Bronchial epithelial cell (primary cell): ENCODE data around the gene GABRQ. TPM values are rescaled to one million over a fixed set of nuclear protein-coding genes. Genes with fewer than 3 reads are reported as not detected.

Experiments
- DNase-seq: peaks from one replicate; pipeline ENCODE4 v3.0.0-alpha.2; 2010; ENCODE audit warnings: low read depth
- FAIRE-seq: peaks from 2 replicates; lab custom pipeline; 2011; peaks lifted over from hg19 to GRCh38; lab: Jason Lieb, UNC
- H3K27me3 ChIP-seq: 2 replicates; pipeline ENCODE4 v1.5.1; 2011; ENCODE audit warnings: low read length; ENCODE audit not compliant: control insufficient read depth, insufficient read depth
- H3K36me3 ChIP-seq: 2 replicates; pipeline ENCODE4 v1.5.1; 2011; ENCODE audit warnings: low read length; ENCODE audit not compliant: control insufficient read depth, insufficient read depth
- H3K4me3 ChIP-seq: 2 replicates; pipeline ENCODE4 v1.5.1; 2011; ENCODE audit warnings: mild to moderate bottlenecking, low read depth, low read length, control low read depth
- CTCF ChIP-seq: IDR thresholded peaks from 2 replicates; pipeline ENCODE4 v1.5.1; 2011; ENCODE audit warnings: mild to moderate bottlenecking, moderate library complexity, low read length, control low read depth, inconsistent platforms; ENCODE audit not compliant: insufficient read depth, severe bottlenecking
- total RNA-seq: library from RNA; depleted of rRNA; stranded (reverse); fragments of >200 nt; gene quantifications from 2 replicates; pipeline ENCODE4 v1.2.1, GENCODE V29; 2014

The GABRQ gene
- total RNA-seq, 1 donor from 2014 or later: under 0.01 TPM

GRCh38 chrX:152619897-152620296 is 17.8 kb upstream of the GABRQ start:
- no peak for TF ChIP-seq CTCF
- FAIRE-seq (no peak), DNase-seq (peak; percentile 13)
- Histone ChIP-seq H3K27me3 (no peaks in the 10 kb centered on the region), H3K4me3 (no peak overlapping the region), H3K36me3 (no peaks in the 10 kb centered on the region)

GRCh38 chrX:152632445-152633097 is 5.1 kb upstream of the GABRQ start:
- DNase-seq (peak; percentile 21), FAIRE-seq (no peak)
- TF ChIP-seq CTCF: peak; percentile 71

GRCh38 chrX:152635941-152636340 is 1.8 kb upstream of the GABRQ start:
- Histone ChIP-seq H3K36me3 (no peaks in the 10 kb centered on the region), H3K4me3 (no peak overlapping the region), H3K27me3 (peaks cover 4% of the 10 kb centered on the region)
- DNase-seq (peak; percentile 48), FAIRE-seq (no peak)
- TF ChIP-seq CTCF: peak; percentile 66

More at GRCh38 chrX:152632445-152633097, 5.1 kb upstream of the GABRQ start:
- Histone ChIP-seq H3K36me3 (no peaks in the 10 kb centered on the region), H3K27me3 (peaks cover 2% of the 10 kb centered on the region), H3K4me3 (no peak overlapping the region)

- TF ChIP-seq CTCF: no peak
- no peak for DNase-seq
- no peak for FAIRE-seq
- Histone ChIP-seq H3K36me3 (no peaks in the 10 kb centered on the region), H3K4me3 (no peak overlapping the region), H3K27me3 (peaks cover 4% of the 10 kb centered on the region)
These were observed 779 bp downstream of the GABRQ start for GRCh38 chrX:152638443-152638904.

- peaks cover 4% of the 10 kb centered on the region for H3K27me3 ChIP-seq
- FAIRE-seq (no peak), DNase-seq (no peak)
- no peaks in the 10 kb centered on the region for H3K36me3 ChIP-seq
- no peak for TF ChIP-seq CTCF
- no peak overlapping the region for H3K4me3 ChIP-seq
These were observed 1.7 kb downstream of the GABRQ start for GRCh38 chrX:152639426-152639825.
